NCI-H1694 treated with DMSO at 0.1 percent for 48 hours (cell line): ENCODE data around the gene DCAF6.

Experiments
- DNase-seq: peaks from one replicate; lab custom pipeline; 2025; lab: John Stamatoyannopoulos, UW

DCAF6 gene

GRCh38 chr1:168084396-168085231 is 148.1 kb downstream of the DCAF6 start:
- peak; percentile 30 for DNase-seq

GRCh38 chr1:168085401-168085872 is 149.0 kb downstream of the DCAF6 start:
- DNase-seq, result no peak

GRCh38 chr1:168086438-168086837 is 150.0 kb downstream of the DCAF6 start:
- DNase-seq, result no peak

GRCh38 chr1:168087696-168088095 is 151.2 kb downstream of the DCAF6 start:
- DNase-seq, result no peak

GRCh38 chr1:168088511-168089325 is 152.2 kb downstream of the DCAF6 start:
- DNase-seq, result no peak

- no peak for DNase-seq
These were observed 153.0 kb downstream of the DCAF6 start for GRCh38 chr1:168089326-168089978.

GRCh38 chr1:168089979-168090337 is 153.5 kb downstream of the DCAF6 start:
- no peak for DNase-seq

- no peak for DNase-seq
These were observed 153.9 kb downstream of the DCAF6 start for GRCh38 chr1:168090395-168090794.

GRCh38 chr1:168091063-168091462 is 154.6 kb downstream of the DCAF6 start:
- no peak for DNase-seq

- DNase-seq, result no peak
These were observed 155.5 kb downstream of the DCAF6 start for GRCh38 chr1:168091720-168092550.

GRCh38 chr1:168092566-168093355 is 156.3 kb downstream of the DCAF6 start:
- no peak for DNase-seq

- DNase-seq, result no peak
These were observed 157.1 kb downstream of the DCAF6 start for GRCh38 chr1:168093616-168094015.

GRCh38 chr1:168095476-168095875 is 159.0 kb downstream of the DCAF6 start:
- no peak for DNase-seq

- no peak for DNase-seq
These were observed 160.0 kb downstream of the DCAF6 start for GRCh38 chr1:168096296-168097165.

GRCh38 chr1:168097921-168098528 is 161.5 kb downstream of the DCAF6 start:
- DNase-seq, result no peak

- no peak for DNase-seq
These were observed 162.2 kb downstream of the DCAF6 start for GRCh38 chr1:168098534-168099320.

- DNase-seq, result no peak
These were observed 162.9 kb downstream of the DCAF6 start for GRCh38 chr1:168099337-168099801.

- DNase-seq, result no peak
These were observed 164.0 kb downstream of the DCAF6 start for GRCh38 chr1:168100315-168101002.
